Esophagus squamous epithelium (tissue), 5 donors: ENCODE measurements around the gene PDE10A. TPM values are rescaled to one million over a fixed set of nuclear protein-coding genes. Genes with fewer than 3 reads are reported as not detected.
"Not testable (repeated sequence)": the region's sequence is repeated elsewhere in the genome, so short reads cannot be mapped to it uniquely, and the experiment has no call there.

Experiments
- DNase-seq: peaks from one replicate; lab custom pipeline; 2025; lab: John Stamatoyannopoulos, UW
- H3K27ac ChIP-seq, 4 donors: fragments of 200-600 bp; sonication (generic); one replicate each; pipeline ENCODE4 v1.5.1; 2016 to 2019; ENCODE audit warnings: mild to moderate bottlenecking in 1 of 4
- H3K27me3 ChIP-seq, 4 donors: fragments of 200-600 bp; sonication (generic); 1 replicate in 3 of 4; 2 replicates in 1 of 4; pipeline versions ENCODE4 v1.5.1 to v1.6.0; 2017 to 2021; ENCODE audit warnings: antibody characterized with exemption in 1 of 4
- H3K36me3 ChIP-seq, 3 donors: fragments of 200-600 bp; sonication (generic); one replicate each; pipeline ENCODE4 v1.5.1; 2016 to 2019
- H3K4me1 ChIP-seq, 3 donors: fragments of 200-600 bp; sonication (generic); one replicate each; pipeline ENCODE4 v1.5.1; 2017 to 2019
- H3K4me3 ChIP-seq, 4 donors: fragments of 200-600 bp; sonication (generic); 1 replicate in 3 of 4; 2 replicates in 1 of 4; pipeline ENCODE4 v1.5.1; 2016 to 2019; ENCODE audit warnings: mild to moderate bottlenecking in 2 of 4, moderate library complexity in 1 of 4
- H3K9me3 ChIP-seq, 3 donors: fragments of 200-600 bp; sonication (generic); one replicate each; pipeline ENCODE4 v1.5.1; 2016 to 2019
- POLR2A ChIP-seq, 4 donors: fragments of 450-650 bp; IDR thresholded peaks; one replicate each; pipeline ENCODE4 v1.6.1; 2017; ENCODE audit warnings: antibody characterized with exemption in 4 of 4, mild to moderate bottlenecking in 4 of 4, moderate library complexity in 3 of 4
- WGBS, 2 donors: methylation state at CpG; one replicate each; pipeline ENCODE4 v1.1.5; 2018; 5-methylcytosine and 5-hydroxymethylcytosine counted together
- intact Hi-C: fragments of 100-400 bp; cut with DNase I; formaldehyde crosslinking; loops from one replicate; pipeline ENCODE4 v1.15.0; 2022
- total RNA-seq, 4 donors: library from RNA; depleted of rRNA; stranded (reverse); fragments of >200 nt; gene quantifications; one replicate each; pipeline ENCODE4 v1.1.0, GENCODE V29; 2016
- TF ChIP-seq, protein P1 (sequence below), 6 experiments: fragments of 450-650 bp in 4 of 6; fragments of 200-600 bp in 2 of 6; sonication (generic) in 2 of 6; IDR thresholded peaks; one replicate each; pipeline ENCODE4 v1.5.1; 2016 to 2019; ENCODE audit warnings: antibody characterized with exemption in 6 of 6, mild to moderate bottlenecking in 4 of 6, moderate library complexity in 4 of 6
- donor health status: DM: yes; HTN: yes; CAD: no.

The PDE10A gene
- total RNA-seq, 4 donors from 2014 or later: 0.27 to 3.1 (median 1.4) TPM

GRCh38 chr6:165621940-165622339, 41.1 kb downstream of the PDE10A start:
- Histone ChIP-seq H3K4me3 (no peak overlapping the region), H3K4me1 (no peaks in the 10 kb centered on the region)

GRCh38 chr6:165618891-165619290, 44.1 kb downstream of the PDE10A start:
- H3K4me1 ChIP-seq, DNase-seq, H3K9me3 ChIP-seq, H3K27me3 ChIP-seq, H3K27ac ChIP-seq, intact Hi-C loops, H3K36me3 ChIP-seq, H3K4me3 ChIP-seq: not testable (repeated sequence)
- WGBS, 2 donors: 91 to 93% methylated on average over 2 of the region's 4 CpGs

More at GRCh38 chr6:165621940-165622339, 41.1 kb downstream of the PDE10A start:
- Histone ChIP-seq H3K9me3 (no peaks in the 10 kb centered on the region), H3K27ac (no peak overlapping the region), H3K27me3 (no peaks in the 10 kb centered on the region), H3K36me3 (no peaks in the 10 kb centered on the region)
- intact Hi-C loops: no loop called here
- TF ChIP-seq, protein P1, sequence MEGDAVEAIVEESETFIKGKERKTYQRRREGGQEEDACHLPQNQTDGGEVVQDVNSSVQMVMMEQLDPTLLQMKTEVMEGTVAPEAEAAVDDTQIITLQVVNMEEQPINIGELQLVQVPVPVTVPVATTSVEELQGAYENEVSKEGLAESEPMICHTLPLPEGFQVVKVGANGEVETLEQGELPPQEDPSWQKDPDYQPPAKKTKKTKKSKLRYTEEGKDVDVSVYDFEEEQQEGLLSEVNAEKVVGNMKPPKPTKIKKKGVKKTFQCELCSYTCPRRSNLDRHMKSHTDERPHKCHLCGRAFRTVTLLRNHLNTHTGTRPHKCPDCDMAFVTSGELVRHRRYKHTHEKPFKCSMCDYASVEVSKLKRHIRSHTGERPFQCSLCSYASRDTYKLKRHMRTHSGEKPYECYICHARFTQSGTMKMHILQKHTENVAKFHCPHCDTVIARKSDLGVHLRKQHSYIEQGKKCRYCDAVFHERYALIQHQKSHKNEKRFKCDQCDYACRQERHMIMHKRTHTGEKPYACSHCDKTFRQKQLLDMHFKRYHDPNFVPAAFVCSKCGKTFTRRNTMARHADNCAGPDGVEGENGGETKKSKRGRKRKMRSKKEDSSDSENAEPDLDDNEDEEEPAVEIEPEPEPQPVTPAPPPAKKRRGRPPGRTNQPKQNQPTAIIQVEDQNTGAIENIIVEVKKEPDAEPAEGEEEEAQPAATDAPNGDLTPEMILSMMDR (IDR thresholded peaks at IDR 0.05): no peak
- no peak for TF ChIP-seq POLR2A (IDR thresholded peaks at IDR 0.05)
- 75 to 83% methylated on average over 6 to 7 of the region's 7 CpGs for whole genome bisulfite sequencing, 2 donors
- DNase-seq: no peak

DNA sequence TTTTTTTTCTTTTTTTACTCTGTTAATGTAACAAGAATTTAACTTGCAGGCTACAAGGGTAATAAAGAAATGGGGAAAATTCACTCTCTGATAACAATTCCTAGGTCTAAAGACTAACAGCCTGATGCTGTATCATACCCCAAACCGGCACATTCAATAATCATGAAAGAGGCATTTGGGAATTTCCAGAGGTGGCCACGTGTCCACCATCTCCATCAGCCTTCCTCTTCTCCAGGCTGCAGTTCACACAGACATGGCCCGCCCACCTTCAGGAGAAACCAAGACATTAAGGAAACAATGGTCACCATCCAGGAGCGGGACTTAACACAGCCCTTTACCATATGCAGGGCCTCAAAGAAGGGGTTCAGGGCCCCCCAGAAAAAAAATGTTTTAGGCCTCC, 44.8 kb downstream of the PDE10A start:
- intact Hi-C loops: no loop called here
- Histone ChIP-seq H3K27me3 (no peaks in the 10 kb centered on the region), H3K4me3 (no peak overlapping the region), H3K36me3 (no peaks in the 10 kb centered on the region), H3K9me3 (no peaks in the 10 kb centered on the region), H3K27ac (no peak overlapping the region), H3K4me1 (no peaks in the 10 kb centered on the region)
- WGBS, 2 donors: 85 to 88% methylated on average over 4 of the region's 4 CpGs
- TF ChIP-seq, protein P1 (IDR thresholded peaks at IDR 0.05): no peak
- no peak for TF ChIP-seq POLR2A (IDR thresholded peaks at IDR 0.05)
- DNase-seq: no peak

DNA sequence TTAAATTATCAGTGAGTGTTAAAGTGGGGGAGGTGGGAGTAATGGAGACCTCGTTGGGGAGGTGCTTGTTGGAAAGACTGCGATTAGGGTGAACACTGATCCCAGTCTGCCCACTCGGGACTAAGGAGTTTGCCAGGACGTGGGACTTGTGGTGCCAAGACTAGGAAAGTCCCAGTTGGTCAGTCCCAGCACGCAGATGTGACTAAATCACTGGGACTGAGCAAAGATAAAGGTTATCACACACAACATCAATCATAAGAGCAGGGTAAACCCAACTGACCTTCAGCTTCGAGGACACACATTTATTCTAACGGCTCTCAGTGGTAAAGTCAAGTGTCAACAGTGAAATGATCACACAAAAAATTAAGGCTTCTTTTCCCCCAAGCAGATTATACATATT, 45.5 kb downstream of the PDE10A start:
- Histone ChIP-seq H3K27me3 (no peaks in the 10 kb centered on the region), H3K9me3 (no peaks in the 10 kb centered on the region), H3K36me3 (no peaks in the 10 kb centered on the region), H3K4me3 (no peak overlapping the region), H3K4me1 (no peaks in the 10 kb centered on the region), H3K27ac (no peak overlapping the region)
- 76 to 81% methylated on average over 7 of the region's 7 CpGs for WGBS, 2 donors
- TF ChIP-seq, protein P1 (IDR thresholded peaks at IDR 0.05): no peak
- no peak for TF ChIP-seq POLR2A (IDR thresholded peaks at IDR 0.05)
- no peak for DNase-seq
- intact Hi-C loops: no loop called here

DNA sequence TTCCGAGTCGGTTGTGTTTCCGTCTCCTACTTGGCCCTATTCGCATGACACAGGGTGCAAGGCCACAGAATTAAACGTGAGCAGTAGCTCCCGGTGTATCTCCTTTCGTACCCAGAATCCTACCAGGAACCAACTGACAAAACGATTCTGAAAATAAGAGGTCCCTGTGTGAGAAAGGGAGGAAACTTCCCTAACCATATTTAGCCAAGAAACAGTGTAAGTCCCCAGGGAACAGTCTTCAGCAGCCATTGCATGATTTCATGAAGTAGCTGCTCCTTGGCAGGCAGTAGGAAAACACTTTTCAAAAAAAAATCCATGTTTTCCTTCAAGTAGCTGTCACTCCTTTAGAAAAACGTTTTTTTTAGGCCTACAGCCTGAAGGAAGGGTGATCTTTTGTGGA, 46.9 kb downstream of the PDE10A start:
- H3K9me3 ChIP-seq: no peaks in the 10 kb centered on the region
- peak overlapping the region in 1 of 4 donors; percentile 26 for H3K4me3 ChIP-seq
- intact Hi-C loops: no loop called here
- H3K36me3 ChIP-seq: no peaks in the 10 kb centered on the region
- no peak for TF ChIP-seq POLR2A (IDR thresholded peaks at IDR 0.05)
- TF ChIP-seq, protein P1 (IDR thresholded peaks at IDR 0.05): no peak
- H3K27me3 ChIP-seq: no peaks in the 10 kb centered on the region
- no peak overlapping the region for H3K27ac ChIP-seq
- WGBS, 2 donors: 50 to 51% methylated on average over 8 to 9 of the region's 9 CpGs
- no peaks in the 10 kb centered on the region for H3K4me1 ChIP-seq
- no peak for DNase-seq

GRCh38 chr6:165615636-165616035, 47.4 kb downstream of the PDE10A start:
- no peaks in the 10 kb centered on the region for H3K36me3 ChIP-seq
- no peaks in the 10 kb centered on the region for H3K27me3 ChIP-seq
- peak overlapping the region in 1 of 4 donors; percentile 26 for H3K4me3 ChIP-seq
- intact Hi-C loops: no loop called here
- H3K9me3 ChIP-seq: no peaks in the 10 kb centered on the region
- no peak for TF ChIP-seq POLR2A (IDR thresholded peaks at IDR 0.05)
- TF ChIP-seq, protein P1 (IDR thresholded peaks at IDR 0.05): no peak
- no peak overlapping the region for H3K27ac ChIP-seq
- 62 to 69% methylated on average over 5 of the region's 5 CpGs for WGBS, 2 donors
- no peaks in the 10 kb centered on the region for H3K4me1 ChIP-seq
- DNase-seq: no peak
